GM21528 (cell line): Measurements from ENCODE around the gene SLC51B.
"Not testable (repeated sequence)": the region's sequence is repeated elsewhere in the genome, so short reads cannot be mapped to it uniquely, and the experiment has no call there.

Source experiments
- ATAC-seq: cut with Tn5 transposase; IDR thresholded peaks from one replicate; pipeline ENCODE4 v1.9.1; 2021; ENCODE audit warnings: mild to moderate bottlenecking, moderate library complexity; ENCODE audit not compliant: unreplicated experiment, low FRiP score

The SLC51B gene

GRCh38 chr15:65082303-65082953 lies 37.2 kb downstream of the SLC51B start:
- no peak for ATAC-seq

GRCh38 chr15:65083262-65083701 lies 38.1 kb downstream of the SLC51B start:
- ATAC-seq, result no peak

GRCh38 chr15:65084500-65085206 lies 39.5 kb downstream of the SLC51B start:
- no peak for ATAC-seq

GRCh38 chr15:65085207-65085753 lies 40.1 kb downstream of the SLC51B start:
- ATAC-seq, result no peak

- ATAC-seq, result no peak
Observed at GRCh38 chr15:65085990-65086679, 40.9 kb downstream of the SLC51B start.

GRCh38 chr15:65086680-65087111 lies 41.5 kb downstream of the SLC51B start:
- ATAC-seq, result no peak

GRCh38 chr15:65087411-65087810 lies 42.2 kb downstream of the SLC51B start:
- no peak for ATAC-seq

GRCh38 chr15:65087873-65088642 lies 42.9 kb downstream of the SLC51B start:
- no peak for ATAC-seq

- ATAC-seq, result no peak
Observed at GRCh38 chr15:65088643-65089021, 43.4 kb downstream of the SLC51B start.

- ATAC-seq, result no peak
Observed at GRCh38 chr15:65089206-65089824, 44.1 kb downstream of the SLC51B start.

- ATAC-seq, result no peak
Observed at GRCh38 chr15:65091946-65092770, 47.0 kb downstream of the SLC51B start.

GRCh38 chr15:65092911-65093792 lies 48.0 kb downstream of the SLC51B start:
- no peak for ATAC-seq

GRCh38 chr15:65093793-65094170 lies 48.6 kb downstream of the SLC51B start:
- not testable (repeated sequence) for ATAC-seq

GRCh38 chr15:65094294-65094995 lies 49.3 kb downstream of the SLC51B start:
- no peak for ATAC-seq

GRCh38 chr15:65095011-65095746 lies 50.0 kb downstream of the SLC51B start:
- no peak for ATAC-seq

- ATAC-seq, result no peak
Observed at GRCh38 chr15:65095747-65096104, 50.5 kb downstream of the SLC51B start.
